ENCODE results near the gene AKAP8. TPM values are rescaled to one million over a fixed set of nuclear protein-coding genes. Genes with fewer than 3 reads are reported as not detected.
A peak's percentile ranks its signal among the peaks of the same experiment; 100 is the strongest.

AKAP8 gene
- total RNA-seq, 4 donors from 2014 or later = 27.1 to 86.6 (median 58.5) TPM

- H3K36me3 ChIP-seq = peaks cover 0 to 55% (median 0%) of the 10 kb centered on the region in 3 donors
- H3K27ac ChIP-seq = peak overlapping the region in 1 of 4 donors; percentile 11
- no peak overlapping the region for H3K4me3 ChIP-seq
- H3K4me1 ChIP-seq = peaks cover 4 to 34% (median 14%) of the 10 kb centered on the region in 4 donors
- H3K9me3 ChIP-seq = no peaks in the 10 kb centered on the region
- no peak for TF ChIP-seq CTCF (IDR thresholded peaks at IDR 0.05)
- TF ChIP-seq POLR2A (IDR thresholded peaks at IDR 0.05) = no peak
- DNase-seq = no peak
- H3K27me3 ChIP-seq = no peaks in the 10 kb centered on the region
Measured at GRCh38 chr19:15374105-15374651, 5.4 kb downstream of the AKAP8 start.

- DNase-seq = no peak
- H3K4me1 ChIP-seq = peaks cover 4 to 34% (median 14%) of the 10 kb centered on the region in 4 donors
- H3K27ac ChIP-seq = no peak overlapping the region
- TF ChIP-seq POLR2A (IDR thresholded peaks at IDR 0.05) (no peak), CTCF (IDR thresholded peaks at IDR 0.05) (no peak)
- H3K4me3 ChIP-seq = no peak overlapping the region
- no peaks in the 10 kb centered on the region for H3K27me3 ChIP-seq
- H3K36me3 ChIP-seq = peaks cover 0 to 61% (median 0%) of the 10 kb centered on the region in 3 donors
- H3K9me3 ChIP-seq = no peaks in the 10 kb centered on the region
Measured at GRCh38 chr19:15373644-15374043, 5.9 kb downstream of the AKAP8 start.

GRCh38 chr19:15372891-15373301, 6.7 kb downstream of the AKAP8 start:
- peaks cover 0 to 68% (median 0%) of the 10 kb centered on the region in 3 donors for H3K36me3 ChIP-seq
- no peaks in the 10 kb centered on the region for H3K27me3 ChIP-seq
- H3K9me3 ChIP-seq = no peaks in the 10 kb centered on the region
- no peak overlapping the region for H3K27ac ChIP-seq
- TF ChIP-seq CTCF (IDR thresholded peaks at IDR 0.05) = no peak
- TF ChIP-seq POLR2A (IDR thresholded peaks at IDR 0.05) = no peak
- no peak overlapping the region for H3K4me3 ChIP-seq
- DNase-seq = no peak
- peaks cover 4 to 33% (median 12%) of the 10 kb centered on the region in 4 donors for H3K4me1 ChIP-seq

GRCh38 chr19:15372470-15372869, 7.1 kb downstream of the AKAP8 start:
- no peaks in the 10 kb centered on the region for H3K9me3 ChIP-seq
- no peaks in the 10 kb centered on the region for H3K27me3 ChIP-seq
- TF ChIP-seq POLR2A (IDR thresholded peaks at IDR 0.05) (no peak), CTCF (IDR thresholded peaks at IDR 0.05) (no peak)
- peaks cover 0 to 72% (median 0%) of the 10 kb centered on the region in 3 donors for H3K36me3 ChIP-seq
- no peak overlapping the region for H3K27ac ChIP-seq
- peaks cover 4 to 29% (median 8%) of the 10 kb centered on the region in 4 donors for H3K4me1 ChIP-seq
- no peak for DNase-seq
- no peak overlapping the region for H3K4me3 ChIP-seq

GRCh38 chr19:15371786-15372380, 7.7 kb downstream of the AKAP8 start:
- no peaks in the 10 kb centered on the region for H3K27me3 ChIP-seq
- no peak for DNase-seq
- TF ChIP-seq CTCF (IDR thresholded peaks at IDR 0.05) = no peak
- TF ChIP-seq POLR2A (IDR thresholded peaks at IDR 0.05) = no peak
- no peaks in the 10 kb centered on the region for H3K9me3 ChIP-seq
- H3K27ac ChIP-seq = no peak overlapping the region
- peaks cover 0 to 78% (median 0%) of the 10 kb centered on the region in 3 donors for H3K36me3 ChIP-seq
- peaks cover 0 to 23% (median 3%) of the 10 kb centered on the region in 4 donors for H3K4me1 ChIP-seq
- H3K4me3 ChIP-seq = no peak overlapping the region

Measured in Peyer's patch (tissue), 4 donors.